HG03064 (cell line): ENCODE data around the gene CEP57L1.
"Not testable (repeated sequence)": the region's sequence is repeated elsewhere in the genome, so short reads cannot be mapped to it uniquely, and the experiment has no call there.

ENCODE experiments used
- ATAC-seq: cut with Tn5 transposase; IDR thresholded peaks from one replicate; pipeline ENCODE4 v1.9.1; 2021; ENCODE audit warnings: low read depth; ENCODE audit not compliant: unreplicated experiment

CEP57L1 gene

GRCh38 chr6:109165392-109165974, 70.2 kb downstream of the CEP57L1 start:
- ATAC-seq = no peak

GRCh38 chr6:109166673-109167072, 71.4 kb downstream of the CEP57L1 start:
- no peak for ATAC-seq

GRCh38 chr6:109167562-109167961, 72.3 kb downstream of the CEP57L1 start:
- no peak for ATAC-seq

DNA sequence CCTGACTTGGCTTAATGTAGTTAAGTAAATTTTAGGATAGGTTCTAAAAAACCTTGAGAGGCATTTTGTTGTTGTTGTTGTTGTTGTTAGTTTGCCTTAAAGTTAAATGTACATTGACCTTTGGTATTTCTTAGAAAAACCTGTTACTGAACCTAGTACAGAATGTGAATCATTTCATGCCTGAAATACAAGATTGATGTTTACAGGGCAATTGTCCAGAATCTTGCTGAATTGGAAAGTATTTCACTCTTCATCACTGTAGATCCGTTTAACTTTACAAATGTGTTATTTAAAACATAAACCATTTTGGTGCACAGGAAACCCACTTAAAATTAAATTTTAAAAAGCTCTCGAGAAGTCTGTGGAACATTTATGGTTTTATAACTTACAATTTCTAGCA, 75.0 kb downstream of the CEP57L1 start:
- ATAC-seq = no peak

DNA sequence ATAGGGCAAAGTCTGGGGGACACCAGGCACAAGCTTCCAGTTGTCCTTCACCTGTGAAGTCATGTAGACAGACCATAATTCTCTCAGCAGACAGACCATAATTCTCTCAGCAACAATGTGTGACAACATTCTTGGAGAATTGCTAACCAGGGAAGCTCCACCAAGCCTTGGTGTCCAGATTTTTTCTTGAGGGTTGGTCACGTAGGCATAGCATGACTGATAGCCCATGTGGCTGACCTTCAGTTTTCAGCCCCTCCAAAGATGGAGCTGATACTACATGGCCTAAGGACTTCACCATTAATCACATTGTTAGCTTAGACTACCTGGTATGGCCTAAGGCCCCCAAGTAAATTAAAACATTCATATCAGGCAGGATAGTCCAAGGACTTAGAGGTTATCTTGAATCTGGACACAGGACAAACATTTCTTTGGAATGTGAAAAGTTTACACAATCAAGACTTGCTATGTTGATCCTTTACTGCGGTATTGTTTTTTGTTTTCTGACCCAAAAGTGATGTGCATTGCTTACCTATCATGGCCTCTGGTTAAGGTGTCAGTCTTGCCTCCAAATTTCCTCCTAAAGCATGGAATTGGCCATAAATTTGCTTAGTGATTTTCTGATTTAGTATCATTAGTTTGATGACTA, 76.9 kb downstream of the CEP57L1 start:
- no peak for ATAC-seq

- no peak for ATAC-seq
These were observed 79.6 kb downstream of the CEP57L1 start for GRCh38 chr6:109174916-109175315.

GRCh38 chr6:109178921-109179320, 83.6 kb downstream of the CEP57L1 start:
- ATAC-seq = no peak

- no peak for ATAC-seq
These were observed 84.2 kb downstream of the CEP57L1 start for GRCh38 chr6:109179507-109179906.

- ATAC-seq = no peak
These were observed 87.3 kb downstream of the CEP57L1 start for GRCh38 chr6:109182578-109182977.

DNA sequence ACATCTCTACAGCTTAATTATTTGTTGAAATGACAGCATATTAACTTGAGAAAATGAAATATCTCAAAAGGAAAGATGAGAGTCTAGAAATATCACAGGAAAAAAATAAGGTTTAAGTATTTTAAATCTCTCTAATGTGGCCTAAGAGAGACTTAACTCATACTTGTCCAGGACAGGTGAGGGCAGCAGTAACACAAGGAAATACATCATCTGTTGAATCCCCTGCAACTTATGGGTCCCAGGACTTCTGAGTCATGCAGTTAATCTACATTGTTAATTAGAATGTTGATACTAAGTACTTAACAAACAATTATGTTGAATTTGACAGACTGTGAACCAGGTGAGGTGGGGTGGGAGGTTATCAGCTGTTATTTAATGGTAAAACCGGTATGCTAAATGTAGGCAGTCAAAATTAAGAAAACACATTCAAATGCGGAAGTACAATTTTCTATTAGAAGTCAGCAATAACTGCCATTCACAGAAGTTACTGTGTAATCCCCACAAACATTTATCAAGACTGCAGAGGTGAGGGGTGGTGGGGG, 87.9 kb downstream of the CEP57L1 start:
- no peak for ATAC-seq

- no peak for ATAC-seq
These were observed 89.3 kb downstream of the CEP57L1 start for GRCh38 chr6:109184638-109185037.

DNA sequence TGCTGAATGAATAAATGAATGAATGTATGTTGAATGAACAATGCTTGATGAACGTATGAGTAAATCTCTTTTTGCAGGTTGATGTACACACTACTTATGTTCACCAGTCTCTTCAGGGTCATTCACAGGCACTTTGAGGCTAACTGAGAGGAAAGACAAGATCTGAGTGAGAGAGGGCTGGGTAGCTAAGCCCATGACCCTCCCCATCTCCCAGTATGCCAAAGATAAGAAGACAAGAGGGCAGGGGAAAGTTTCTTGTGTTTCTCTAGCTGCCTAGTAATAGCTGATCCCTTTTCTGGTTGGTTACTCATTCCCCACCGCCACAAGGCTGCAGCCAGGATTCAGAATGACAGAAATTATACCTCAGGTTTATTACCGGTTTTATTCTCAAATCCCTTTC, 90.7 kb downstream of the CEP57L1 start:
- no peak for ATAC-seq

DNA sequence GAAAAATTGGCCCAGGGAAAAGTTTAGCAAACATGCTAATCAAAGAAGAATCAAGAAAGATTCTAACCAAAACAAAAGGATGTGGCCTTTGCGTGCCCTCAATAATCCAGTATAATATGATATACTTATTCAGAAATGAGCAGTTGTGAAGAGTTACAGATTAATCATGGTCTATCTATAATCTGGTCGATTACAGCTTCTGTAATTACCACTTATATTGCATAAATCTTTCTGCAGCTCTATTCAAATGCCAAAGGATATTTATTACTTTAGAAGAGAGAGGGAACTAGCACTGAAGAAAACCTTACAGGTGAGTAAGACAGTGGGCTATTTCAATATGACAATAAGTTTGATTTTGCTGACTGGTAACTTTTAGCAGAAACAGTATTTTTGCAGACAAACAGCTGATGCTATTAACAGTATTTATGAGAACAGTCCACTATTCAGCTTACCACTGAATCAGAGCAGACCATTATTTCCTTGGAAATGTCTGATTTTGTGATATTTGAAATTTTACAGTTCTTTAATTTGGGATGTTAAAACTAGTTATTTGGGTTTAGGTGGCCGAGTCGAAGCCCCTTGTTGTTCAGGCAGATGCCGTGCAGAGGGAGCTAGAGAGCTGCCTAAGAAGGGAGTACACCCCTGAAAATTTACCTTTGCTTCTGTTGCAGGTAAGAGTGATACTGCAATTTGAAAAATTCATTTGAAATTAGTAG, 92.2 kb downstream of the CEP57L1 start:
- ATAC-seq = no peak

GRCh38 chr6:109188115-109188411, 92.8 kb downstream of the CEP57L1 start:
- ATAC-seq = no peak

- ATAC-seq = not testable (repeated sequence)
These were observed 96.1 kb downstream of the CEP57L1 start for GRCh38 chr6:109191368-109191767.

DNA sequence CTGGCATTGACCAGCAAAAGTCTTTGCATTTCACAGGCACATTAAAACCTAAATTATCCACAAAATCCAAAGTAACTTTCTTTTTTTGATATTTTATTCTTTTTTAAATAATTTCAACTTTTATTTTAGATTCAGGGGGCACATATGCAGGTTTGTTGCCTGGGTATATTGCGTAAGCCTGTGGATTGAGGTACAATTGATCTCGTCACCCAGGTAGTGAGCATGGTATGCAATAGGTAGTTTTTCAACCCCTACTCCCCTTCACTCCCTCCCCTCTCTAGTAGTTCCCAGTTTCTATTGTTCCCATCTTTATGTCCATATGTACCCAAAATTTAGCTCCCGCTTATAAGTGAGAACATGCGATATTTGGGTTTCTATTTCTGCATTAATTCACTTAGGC, 97.6 kb downstream of the CEP57L1 start:
- no peak for ATAC-seq

DNA sequence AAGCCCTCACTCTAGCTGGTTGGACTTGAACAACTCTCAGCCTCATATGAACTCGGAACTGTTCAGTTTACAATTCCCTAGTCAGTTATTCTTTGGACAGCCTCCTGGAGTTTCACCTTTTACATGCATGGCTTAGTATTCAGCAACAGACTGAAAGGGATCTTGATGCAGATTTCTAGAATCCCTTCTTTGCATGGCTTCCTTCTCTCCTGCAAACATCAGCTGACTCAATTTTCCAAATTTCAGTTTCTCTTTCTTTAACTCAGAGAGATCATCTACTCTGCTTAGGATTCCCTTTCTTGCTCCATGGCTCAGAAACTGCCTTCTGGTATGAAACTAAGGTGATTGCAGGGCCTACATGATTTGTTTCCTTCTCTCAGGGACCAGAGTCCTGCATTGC, 99.6 kb downstream of the CEP57L1 start:
- no peak for ATAC-seq

DNA sequence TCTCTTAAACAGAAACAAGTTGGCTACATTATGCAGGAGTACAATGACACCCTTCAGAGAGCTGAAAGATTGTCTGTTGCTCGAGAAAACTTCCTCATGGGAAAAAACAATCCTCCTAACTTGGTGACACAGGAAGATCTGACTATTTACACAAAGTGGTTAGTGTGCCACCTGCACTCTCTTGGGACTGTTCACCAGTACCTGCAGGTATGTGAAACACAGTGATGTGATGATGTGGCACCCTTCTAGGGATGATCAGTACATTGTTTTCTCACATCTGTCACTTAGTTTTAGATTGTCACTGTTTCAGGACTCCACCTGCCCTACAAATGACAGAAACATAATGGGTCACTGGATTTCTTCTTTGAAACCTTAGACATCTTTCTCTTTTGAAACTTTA, 101.8 kb downstream of the CEP57L1 start:
- ATAC-seq = no peak

GRCh38 chr6:109202409-109203264, 107.3 kb downstream of the CEP57L1 start:
- no peak for ATAC-seq

DNA sequence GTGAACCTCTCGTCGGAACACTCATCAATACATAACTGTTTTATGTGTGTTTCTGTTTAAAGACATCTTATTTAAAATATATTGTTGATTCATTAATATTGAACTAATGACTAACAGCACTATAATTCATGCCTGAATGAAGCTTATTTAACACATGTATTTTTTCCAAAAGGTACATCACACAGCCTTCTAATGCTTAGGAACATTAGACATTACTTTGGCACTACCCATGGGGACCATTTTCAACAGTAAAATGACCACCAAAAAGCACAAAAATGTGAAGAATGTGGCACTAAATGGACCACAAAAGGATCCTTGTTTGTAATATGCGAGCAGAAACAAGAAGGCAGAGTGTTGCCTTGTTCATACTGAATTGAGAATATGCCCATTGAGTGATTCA, 109.2 kb downstream of the CEP57L1 start:
- no peak for ATAC-seq

DNA sequence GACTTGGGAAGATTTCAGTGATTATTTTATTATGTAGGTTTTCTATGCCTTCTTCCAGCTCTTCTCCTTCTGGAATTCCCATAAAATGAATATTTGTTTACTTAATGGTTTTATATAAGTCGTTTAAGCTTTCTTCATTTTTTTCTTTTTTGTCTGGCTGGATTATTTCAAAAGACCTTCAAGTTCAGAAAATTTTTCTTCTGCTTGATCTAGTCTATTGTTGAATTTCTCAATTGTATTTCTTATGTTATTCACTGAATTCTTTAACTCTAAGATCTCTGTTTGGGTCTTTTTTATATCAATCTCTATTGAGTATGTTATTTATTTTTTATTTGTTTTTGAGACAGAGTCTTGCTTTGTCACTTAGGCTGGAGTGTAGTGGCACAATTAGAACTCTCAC, 117.4 kb downstream of the CEP57L1 start:
- no peak for ATAC-seq
